Measurements from ENCODE around the gene RNF220. TPM values are rescaled to one million over a fixed set of nuclear protein-coding genes. Genes with fewer than 3 reads are reported as not detected.
A peak's percentile ranks its signal among the peaks of the same experiment; 100 is the strongest.
"Not testable (repeated sequence)": the region's sequence is repeated elsewhere in the genome, so short reads cannot be mapped to it uniquely, and the experiment has no call there.

Gene RNF220
- total RNA-seq, 2 donors from 2014 or later, result 54.8 to 88.7 TPM

GRCh38 chr1:44653107-44653964 is 248.3 kb downstream of the RNF220 start:
- H3K27me3 Mint-ChIP-seq, result no peaks in the 10 kb centered on the region

GRCh38 chr1:44654621-44655187 is 249.6 kb downstream of the RNF220 start:
- H3K4me3 Mint-ChIP-seq, result no peak overlapping the region
- ATAC-seq (replicated peaks), result no peak
- H3K36me3 Mint-ChIP-seq (ENCODE audit: low read depth), result peaks cover 7% of the 10 kb centered on the region
- H3K27ac Mint-ChIP-seq, result no peak overlapping the region
- no peaks in the 10 kb centered on the region for H3K9me3 Mint-ChIP-seq
- H3K4me1 Mint-ChIP-seq, result no peaks in the 10 kb centered on the region
- H3K27me3 Mint-ChIP-seq, result no peaks in the 10 kb centered on the region

More at GRCh38 chr1:44653107-44653964, 248.3 kb downstream of the RNF220 start:
- no peak overlapping the region for H3K4me3 Mint-ChIP-seq
- no peaks in the 10 kb centered on the region for H3K4me1 Mint-ChIP-seq
- ATAC-seq (replicated peaks), result no peak
- no peak overlapping the region for H3K27ac Mint-ChIP-seq
- H3K36me3 Mint-ChIP-seq (ENCODE audit: low read depth), result peaks cover 19% of the 10 kb centered on the region
- no peaks in the 10 kb centered on the region for H3K9me3 Mint-ChIP-seq

DNA sequence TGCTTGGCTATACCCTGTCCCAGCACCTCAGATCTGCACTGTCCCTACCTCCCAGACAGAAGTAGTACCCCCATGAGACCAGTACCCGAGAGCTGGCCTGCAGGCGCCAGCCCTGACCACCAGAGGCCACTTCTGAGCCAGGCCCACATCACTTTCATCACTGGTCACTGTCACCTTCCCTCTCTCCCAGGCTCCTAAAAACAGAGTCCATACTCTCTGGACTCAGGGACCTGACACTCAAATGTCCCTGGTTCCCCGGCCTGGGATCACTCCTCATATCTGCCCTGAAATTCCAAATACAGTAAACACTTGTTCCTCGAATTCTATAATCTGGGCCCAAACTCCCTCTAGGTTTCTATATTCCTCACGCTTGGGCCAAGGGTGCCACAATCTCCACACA is 250.6 kb downstream of the RNF220 start:
- no peaks in the 10 kb centered on the region for H3K27me3 Mint-ChIP-seq
- H3K36me3 Mint-ChIP-seq (ENCODE audit: low read depth), result peaks cover 7% of the 10 kb centered on the region
- ATAC-seq (replicated peaks), result no peak
- H3K27ac Mint-ChIP-seq, result peak overlapping the region; percentile 20
- H3K4me1 Mint-ChIP-seq, result no peaks in the 10 kb centered on the region
- no peak overlapping the region for H3K4me3 Mint-ChIP-seq
- no peaks in the 10 kb centered on the region for H3K9me3 Mint-ChIP-seq

DNA sequence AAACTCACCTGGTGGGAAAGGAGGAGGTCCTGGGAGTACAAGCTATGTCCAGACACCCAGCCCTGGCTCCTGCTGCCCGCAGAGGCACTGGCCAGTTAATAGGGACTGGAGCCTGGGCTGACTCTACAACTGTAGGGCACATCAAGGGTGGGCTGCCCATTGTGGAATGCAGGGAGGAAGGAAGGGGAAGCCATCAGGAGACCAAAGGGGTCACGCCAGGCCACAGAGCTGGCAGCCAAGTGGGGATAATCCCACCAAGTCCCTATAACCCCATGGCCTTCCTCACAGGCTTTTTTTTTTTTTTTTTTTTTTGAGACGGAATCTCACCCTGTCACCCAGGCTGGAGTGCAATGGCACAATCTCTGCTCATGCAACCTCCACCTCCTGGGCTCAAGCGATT is 254.5 kb downstream of the RNF220 start:
- H3K36me3 Mint-ChIP-seq (ENCODE audit: low read depth), result no peaks in the 10 kb centered on the region

GRCh38 chr1:44660176-44660575 is 255.1 kb downstream of the RNF220 start:
- Mint-ChIP-seq H3K4me3 (no peak overlapping the region), H3K27me3 (no peaks in the 10 kb centered on the region)

More for the DNA sequence above, 254.5 kb downstream of the RNF220 start:
- Mint-ChIP-seq H3K27ac (no peak overlapping the region), H3K27me3 (no peaks in the 10 kb centered on the region), H3K9me3 (no peaks in the 10 kb centered on the region), H3K4me1 (peaks cover 8% of the 10 kb centered on the region), H3K4me3 (no peak overlapping the region)
- ATAC-seq (replicated peaks), result no peak

DNA sequence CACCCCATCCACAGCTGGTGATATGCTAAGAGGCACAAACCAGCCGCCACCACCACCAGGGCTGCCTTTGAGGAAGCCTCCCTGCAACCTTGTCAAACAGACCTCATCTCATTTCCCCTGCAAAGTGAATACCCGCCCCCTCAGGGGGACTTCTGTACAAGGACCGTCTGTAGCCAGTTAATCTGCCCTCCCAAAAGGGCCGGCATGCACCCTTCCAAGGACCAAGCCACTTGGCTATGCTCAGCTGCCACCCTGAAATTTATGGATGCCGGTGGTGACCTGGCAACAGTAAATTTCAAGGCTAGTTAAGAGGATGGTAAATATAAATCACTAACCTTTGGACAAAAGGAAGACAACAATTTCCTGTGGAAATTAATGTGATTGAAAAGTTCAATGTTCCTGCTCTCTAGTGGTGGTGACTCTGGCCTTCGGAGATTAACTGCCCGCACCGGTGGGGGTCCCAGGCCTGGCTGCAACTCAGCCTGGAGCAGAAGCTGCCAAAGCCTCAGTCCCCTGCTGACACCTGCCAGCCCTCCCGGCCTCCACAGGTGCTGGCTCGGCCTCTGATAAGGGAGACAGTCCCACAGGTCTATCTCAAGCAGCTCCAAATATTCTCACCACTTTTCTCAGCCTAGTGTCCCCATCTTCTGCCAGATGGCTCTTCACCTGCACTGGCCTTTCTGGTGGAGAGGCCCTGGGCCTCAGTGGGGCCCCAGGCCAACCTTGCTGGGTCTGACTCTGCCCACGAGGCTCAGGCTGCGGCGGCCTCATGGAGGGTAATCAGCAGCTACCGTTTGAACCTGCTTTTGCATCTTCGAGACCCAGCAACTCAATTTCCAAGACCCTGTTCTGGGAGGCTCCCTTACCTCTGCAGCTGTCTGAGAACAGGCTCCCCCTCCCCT is 257.0 kb downstream of the RNF220 start:
- Mint-ChIP-seq H3K27ac (no peak overlapping the region), H3K4me3 (no peak overlapping the region), H3K36me3 (ENCODE audit: low read depth) (no peaks in the 10 kb centered on the region), H3K27me3 (no peaks in the 10 kb centered on the region), H3K9me3 (no peaks in the 10 kb centered on the region), H3K4me1 (peaks cover 20% of the 10 kb centered on the region)
- no peak for ATAC-seq (replicated peaks)

More at GRCh38 chr1:44660176-44660575, 255.1 kb downstream of the RNF220 start:
- H3K27ac Mint-ChIP-seq, result no peak overlapping the region
- no peaks in the 10 kb centered on the region for H3K9me3 Mint-ChIP-seq
- peaks cover 14% of the 10 kb centered on the region for H3K4me1 Mint-ChIP-seq
- no peaks in the 10 kb centered on the region for H3K36me3 Mint-ChIP-seq (ENCODE audit: low read depth)
- no peak for ATAC-seq (replicated peaks)

GRCh38 chr1:44662683-44663030 is 257.6 kb downstream of the RNF220 start:
- H3K36me3 Mint-ChIP-seq (ENCODE audit: low read depth), result no peaks in the 10 kb centered on the region
- H3K27me3 Mint-ChIP-seq, result no peaks in the 10 kb centered on the region
- no peak overlapping the region for H3K4me3 Mint-ChIP-seq
- H3K27ac Mint-ChIP-seq, result no peak overlapping the region
- ATAC-seq (replicated peaks), result no peak
- H3K4me1 Mint-ChIP-seq, result peaks cover 20% of the 10 kb centered on the region
- H3K9me3 Mint-ChIP-seq, result no peaks in the 10 kb centered on the region

DNA sequence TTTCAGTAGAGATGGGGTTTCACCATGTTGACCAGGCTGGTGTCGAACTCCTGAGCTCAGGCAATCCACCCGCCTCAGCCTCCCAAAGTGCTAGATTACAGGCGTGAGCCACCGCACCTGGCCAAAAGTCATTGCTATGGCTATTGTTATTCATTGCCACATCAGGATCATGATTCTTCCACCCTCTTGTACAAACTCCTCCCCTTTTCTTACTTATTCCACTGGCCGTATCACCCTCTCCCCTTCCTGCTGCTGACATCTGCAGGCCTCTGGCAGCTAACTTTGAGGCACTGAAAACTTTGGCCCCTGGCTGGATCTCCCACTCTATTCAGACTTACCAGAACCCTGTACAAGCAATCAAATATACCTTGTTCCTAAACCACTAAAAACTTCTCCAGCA is 258.4 kb downstream of the RNF220 start:
- Mint-ChIP-seq H3K4me1 (peaks cover 20% of the 10 kb centered on the region), H3K9me3 (no peaks in the 10 kb centered on the region), H3K27ac (no peak overlapping the region), H3K27me3 (no peaks in the 10 kb centered on the region), H3K36me3 (ENCODE audit: low read depth) (no peaks in the 10 kb centered on the region), H3K4me3 (no peak overlapping the region)
- no peak for ATAC-seq (replicated peaks)

DNA sequence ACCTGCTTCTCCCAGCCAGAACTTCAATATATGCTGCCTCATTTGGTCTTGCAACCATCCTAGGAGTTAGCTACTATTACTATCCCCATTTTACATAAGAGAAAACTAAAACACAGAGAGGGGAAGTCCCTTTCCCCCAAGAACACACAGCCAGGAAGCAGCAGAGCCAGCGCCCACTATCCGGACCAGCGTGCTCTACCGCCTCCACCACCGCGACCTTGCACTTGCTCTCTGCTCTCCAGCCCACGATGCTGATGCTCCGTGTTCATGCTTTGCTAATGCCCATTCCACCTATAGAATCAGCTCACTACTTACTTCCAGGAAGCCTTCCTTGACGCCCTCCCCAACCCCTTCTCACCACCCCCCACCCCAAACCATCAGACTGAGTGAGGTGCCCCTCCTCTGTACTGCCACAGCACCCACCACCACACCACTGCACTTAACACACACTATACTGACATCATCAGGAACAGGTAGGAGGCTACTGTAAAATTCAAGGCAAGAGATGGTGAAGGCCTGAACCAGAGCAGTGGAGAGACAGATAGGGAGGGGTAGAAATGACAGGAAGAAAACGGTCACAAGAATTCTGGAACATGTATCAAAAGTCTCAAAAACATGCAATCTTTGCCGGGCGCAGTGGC is 259.8 kb downstream of the RNF220 start:
- peak; percentile 95 for ATAC-seq (replicated peaks)
- Mint-ChIP-seq H3K9me3 (no peaks in the 10 kb centered on the region), H3K27me3 (no peaks in the 10 kb centered on the region), H3K27ac (peak overlapping the region; percentile 9), H3K4me1 (peaks cover 20% of the 10 kb centered on the region), H3K36me3 (ENCODE audit: low read depth) (no peaks in the 10 kb centered on the region), H3K4me3 (peak overlapping the region; percentile 60)

DNA sequence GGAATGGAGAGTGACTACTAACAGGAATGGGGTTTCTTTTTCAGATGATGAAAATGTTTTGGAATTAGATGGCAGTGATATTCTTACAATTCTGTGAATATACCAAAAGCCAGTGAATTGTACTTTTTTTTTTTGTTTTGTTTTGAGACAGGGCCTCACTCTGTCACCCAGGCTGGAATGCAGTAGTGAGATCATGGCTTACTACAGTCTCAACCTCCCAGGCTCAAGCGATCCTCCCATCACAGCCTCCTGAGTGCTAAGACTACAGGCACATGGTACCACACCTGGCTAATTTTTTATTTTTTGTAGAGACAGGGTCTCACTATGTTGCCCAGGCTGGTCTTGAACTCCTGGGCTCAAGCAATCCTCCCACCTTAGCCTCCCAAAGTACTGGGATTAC is 261.7 kb downstream of the RNF220 start:
- ATAC-seq (replicated peaks); H3K9me3 Mint-ChIP-seq; H3K4me3 Mint-ChIP-seq; H3K36me3 Mint-ChIP-seq (ENCODE audit: low read depth); H3K27ac Mint-ChIP-seq; H3K27me3 Mint-ChIP-seq: not testable (repeated sequence)
- H3K4me1 Mint-ChIP-seq, result peaks cover 23% of the 10 kb centered on the region

DNA sequence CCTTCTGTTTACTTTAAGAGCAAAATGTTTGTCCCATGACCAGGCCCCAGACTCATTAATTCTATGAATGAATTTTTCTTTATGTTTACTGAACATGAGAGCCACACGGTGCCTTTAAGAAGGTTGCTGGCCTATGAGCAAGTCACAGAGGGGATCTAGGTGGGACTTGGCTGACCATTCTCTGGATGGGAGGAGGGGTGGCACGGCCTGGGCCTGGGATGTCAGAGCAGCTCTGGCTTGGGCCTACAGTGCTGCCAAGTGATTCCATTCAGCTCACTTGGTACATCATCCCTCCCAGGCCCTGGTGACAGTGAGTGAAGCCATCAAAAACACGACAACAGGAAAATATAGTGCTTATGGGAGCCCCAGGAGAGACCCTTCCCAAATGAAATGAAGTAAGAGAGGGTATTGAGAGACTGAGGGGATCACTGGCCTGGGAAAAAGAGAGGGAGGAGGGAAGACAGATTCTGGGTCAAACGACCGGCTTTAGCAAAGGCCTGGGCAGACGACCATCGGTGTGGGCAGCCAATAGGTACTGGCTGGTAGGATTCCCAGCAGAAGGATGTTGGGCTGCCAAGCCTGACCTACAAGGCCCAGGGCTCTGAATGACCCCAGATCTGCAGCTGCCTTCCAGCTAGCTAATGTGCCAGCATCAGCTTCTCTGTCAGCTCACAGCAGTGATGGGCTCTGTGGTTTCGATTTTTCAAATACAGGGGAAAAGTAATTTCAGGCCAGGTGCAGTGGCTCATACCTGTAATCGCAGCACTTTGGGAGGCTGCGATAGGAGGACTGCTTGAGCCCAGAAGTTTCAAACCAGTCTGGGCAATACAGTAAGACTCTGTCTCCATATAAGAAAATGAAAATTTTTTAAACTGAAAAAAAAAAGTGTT is 265.9 kb downstream of the RNF220 start:
- H3K4me3 Mint-ChIP-seq, result no peak overlapping the region
- peak overlapping the region; percentile 79 for H3K27ac Mint-ChIP-seq
- H3K4me1 Mint-ChIP-seq, result peaks cover 22% of the 10 kb centered on the region
- H3K9me3 Mint-ChIP-seq, result no peaks in the 10 kb centered on the region
- ATAC-seq (replicated peaks), result no peak
- H3K27me3 Mint-ChIP-seq, result no peaks in the 10 kb centered on the region
- H3K36me3 Mint-ChIP-seq (ENCODE audit: low read depth), result no peaks in the 10 kb centered on the region

- Mint-ChIP-seq H3K27ac (peak overlapping the region; percentile 13), H3K9me3 (no peaks in the 10 kb centered on the region), H3K4me3 (peak overlapping the region; percentile 85), H3K27me3 (no peaks in the 10 kb centered on the region), H3K4me1 (peaks cover 18% of the 10 kb centered on the region), H3K36me3 (ENCODE audit: low read depth) (no peaks in the 10 kb centered on the region)
- no peak for ATAC-seq (replicated peaks)
Observed at GRCh38 chr1:44672254-44672955, 267.4 kb downstream of the RNF220 start.
